Middle frontal gyrus (tissue), 1 donor: Measurements from ENCODE around the gene TMEM272.

ENCODE experiments used
- DNase-seq: peaks from one replicate; pipeline ENCODE4 v3.0.0-alpha.2; 2015; ENCODE audit warnings: low spot score; ENCODE audit errors: extremely low spot score

Gene TMEM272

GRCh38 chr13:51805925-51806324 is 39.1 kb downstream of the TMEM272 start:
- no peak for DNase-seq

DNA sequence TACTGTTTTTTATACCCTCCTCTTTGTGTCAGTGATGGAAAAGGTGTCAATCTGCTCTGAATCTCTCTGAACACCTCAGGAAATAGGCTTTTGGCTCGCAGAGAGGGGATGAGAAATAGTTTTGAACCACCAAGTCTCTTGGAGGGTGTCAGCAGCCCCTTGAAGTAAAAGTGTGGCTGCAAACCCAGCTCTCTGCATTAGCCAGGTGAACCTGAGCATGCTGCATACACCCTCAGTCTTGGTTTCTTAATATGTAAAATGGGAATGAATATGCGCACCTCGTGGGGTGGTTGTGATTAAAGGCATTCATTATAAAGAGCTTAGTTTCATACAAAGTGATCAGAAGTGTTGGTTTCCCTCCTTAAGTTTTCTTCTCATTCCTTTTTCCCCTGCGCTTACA is 39.7 kb downstream of the TMEM272 start:
- no peak for DNase-seq

- DNase-seq: no peak
Measured at GRCh38 chr13:51804295-51805172, 40.4 kb downstream of the TMEM272 start.

GRCh38 chr13:51803422-51804294 is 41.3 kb downstream of the TMEM272 start, which contains the start of gene DHRS12:
TSS of gene DHRS12 (minus strand) at chr13:51804163. CDS start at chr13:51799659, 4,504 bp downstream.
- peak; percentile 83 for DNase-seq

GRCh38 chr13:51802631-51803418 is 42.2 kb downstream of the TMEM272 start:
- DNase-seq: no peak

GRCh38 chr13:51801631-51802099 is 43.3 kb downstream of the TMEM272 start:
- DNase-seq: peak; percentile 28

DNA sequence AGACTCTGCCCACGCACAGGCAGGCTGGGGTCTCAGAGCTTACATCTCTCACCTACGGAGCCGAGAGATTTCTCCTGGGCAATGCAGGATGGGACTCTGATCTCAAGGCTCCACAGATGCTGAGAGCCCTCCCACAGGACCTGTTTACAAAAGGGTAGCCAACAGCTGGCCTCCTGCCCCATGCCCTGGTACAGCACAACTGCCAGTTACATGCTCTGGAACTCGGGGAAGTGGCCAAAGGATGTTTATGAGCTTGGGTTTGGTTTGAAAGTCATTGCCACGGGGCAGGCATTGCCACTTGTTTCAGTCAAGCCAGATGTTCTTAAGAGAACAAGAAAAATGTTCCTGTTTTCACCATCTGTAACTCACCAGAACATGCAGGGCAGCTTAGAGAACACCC is 44.5 kb downstream of the TMEM272 start:
- no peak for DNase-seq

DNA sequence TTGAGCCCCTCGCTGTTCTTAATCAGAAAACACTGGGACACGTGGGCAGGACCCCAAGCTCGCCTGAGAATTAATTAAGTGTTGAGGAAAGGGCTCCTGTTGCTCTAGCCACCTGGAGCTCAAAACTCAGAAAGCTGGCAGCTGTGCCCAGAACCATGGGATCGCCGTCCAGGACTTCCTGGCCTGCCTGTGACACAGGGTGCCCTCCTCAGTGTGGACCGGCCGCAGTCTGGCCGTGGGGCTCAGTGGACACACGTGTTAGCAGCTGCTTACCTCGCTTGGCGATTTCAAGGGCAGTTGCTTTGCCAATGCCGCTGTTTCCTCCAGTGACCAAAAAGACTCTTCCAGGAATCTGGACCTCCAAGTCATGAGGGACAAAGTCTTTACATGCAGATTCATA is 45.7 kb downstream of the TMEM272 start:
- no peak for DNase-seq

GRCh38 chr13:51797664-51798488 is 47.1 kb downstream of the TMEM272 start:
- DNase-seq: no peak

DNA sequence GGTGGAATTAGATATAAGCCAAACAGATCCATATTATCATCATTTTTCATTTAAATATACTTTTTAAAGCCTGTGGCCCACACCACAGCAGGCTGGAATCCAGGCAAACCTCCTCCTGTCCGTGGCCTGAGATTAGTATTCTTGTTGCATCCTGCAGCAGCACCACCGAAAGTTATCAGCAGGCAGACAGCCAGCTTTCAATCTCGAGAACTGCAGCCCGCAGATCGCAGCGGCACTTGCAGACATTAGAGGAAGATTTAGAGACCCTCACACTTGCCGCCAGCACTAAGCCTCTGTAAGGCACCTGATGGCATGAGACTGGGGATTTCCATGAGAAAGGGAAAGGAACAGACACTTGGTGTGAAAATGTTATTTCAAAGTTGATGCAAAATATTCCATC is 48.4 kb downstream of the TMEM272 start:
- no peak for DNase-seq

GRCh38 chr13:51795419-51795818 is 49.6 kb downstream of the TMEM272 start:
- DNase-seq: no peak

DNA sequence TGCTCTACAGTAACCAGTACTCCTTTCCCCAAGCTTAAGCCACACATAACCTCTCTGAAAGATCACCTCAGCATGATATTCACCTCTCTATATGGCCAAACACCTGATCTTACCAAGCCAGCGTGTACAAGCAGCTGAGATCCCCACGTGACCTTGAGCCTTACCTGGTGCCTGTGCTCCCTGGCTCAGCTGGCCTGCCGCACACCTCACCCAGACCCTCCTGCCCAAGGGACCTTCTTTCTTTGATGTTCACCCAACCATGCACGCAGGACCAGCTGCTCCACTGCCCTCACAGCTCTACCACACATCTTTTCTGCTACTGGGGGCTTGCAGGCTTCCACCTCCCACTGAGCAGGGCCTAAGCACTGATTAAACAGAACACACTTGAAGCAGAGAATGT is 50.0 kb downstream of the TMEM272 start:
- DNase-seq: no peak

- DNase-seq: no peak
Measured at GRCh38 chr13:51793570-51794271, 51.3 kb downstream of the TMEM272 start.

DNA sequence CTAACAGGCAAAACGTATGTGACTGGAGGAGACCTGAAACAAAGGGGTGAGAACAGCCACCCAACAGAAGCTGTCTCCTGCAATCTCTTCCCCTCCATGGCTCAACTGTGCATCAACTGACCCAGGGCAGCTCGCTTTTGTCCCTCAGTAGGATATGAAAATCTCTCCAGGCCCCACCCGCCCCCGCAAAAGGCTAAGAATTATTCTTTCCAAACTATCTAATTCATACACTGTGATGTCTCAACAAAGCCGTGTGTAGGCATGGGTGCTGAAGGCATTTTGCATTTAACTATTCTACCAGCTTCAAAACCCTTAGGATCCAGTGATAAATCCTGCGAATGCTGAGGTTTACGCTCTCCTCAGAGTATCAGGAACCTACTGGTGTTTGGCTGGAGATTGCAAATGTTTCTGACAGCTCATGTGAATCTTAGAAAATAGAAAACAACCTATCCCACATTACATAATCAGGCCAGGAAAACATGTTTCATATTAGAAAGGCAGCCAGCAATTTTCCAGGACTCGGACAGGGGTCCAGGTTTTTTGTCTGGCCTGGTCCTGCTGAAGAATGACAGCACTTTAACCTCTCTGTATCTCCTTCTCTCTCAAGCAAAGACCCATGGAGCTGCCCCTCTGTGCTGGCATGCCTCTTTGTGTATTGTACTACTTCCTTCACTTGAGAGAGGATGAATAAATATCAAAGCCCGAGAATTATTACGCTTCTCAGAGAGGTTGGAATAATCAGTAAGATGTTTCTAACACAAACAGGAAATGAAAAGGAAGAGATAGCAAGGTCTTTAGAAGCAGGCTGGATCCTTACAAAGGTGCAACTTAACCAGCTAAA is 58.3 kb downstream of the TMEM272 start:
- no peak for DNase-seq

DNA sequence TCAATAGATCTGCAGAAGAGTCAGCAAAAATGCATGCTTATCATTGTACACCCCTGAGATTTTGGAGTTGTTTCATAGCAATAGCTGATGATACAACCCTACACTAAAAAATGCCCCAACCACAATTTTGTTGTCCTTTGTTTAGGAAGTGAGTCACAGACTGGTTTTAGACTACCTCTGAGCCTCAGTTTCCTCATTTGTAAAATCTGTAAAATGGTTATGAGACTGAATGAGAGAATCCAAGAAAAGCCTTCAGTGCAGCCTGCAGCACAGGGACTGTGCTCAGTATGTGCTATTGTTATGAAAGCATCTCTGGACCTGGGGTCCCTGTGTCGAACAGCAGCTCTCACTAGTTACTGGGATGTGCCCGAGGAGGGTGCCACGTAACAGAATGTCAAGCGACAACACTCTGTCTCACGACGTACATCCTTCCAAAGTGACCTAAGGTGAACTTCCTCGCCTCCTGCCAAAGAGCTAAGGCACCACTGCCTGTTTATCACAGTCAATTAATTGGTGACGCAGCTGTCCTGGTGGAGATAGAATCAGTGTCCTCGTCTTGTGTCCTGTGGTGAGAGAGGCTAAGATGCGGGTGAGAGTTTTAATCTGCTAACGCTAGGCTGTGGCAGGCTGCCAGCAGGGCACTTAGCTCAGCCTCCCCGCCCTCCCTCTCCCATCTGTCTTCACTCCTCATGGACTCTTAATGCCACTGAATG is 59.1 kb downstream of the TMEM272 start:
- no peak for DNase-seq

DNA sequence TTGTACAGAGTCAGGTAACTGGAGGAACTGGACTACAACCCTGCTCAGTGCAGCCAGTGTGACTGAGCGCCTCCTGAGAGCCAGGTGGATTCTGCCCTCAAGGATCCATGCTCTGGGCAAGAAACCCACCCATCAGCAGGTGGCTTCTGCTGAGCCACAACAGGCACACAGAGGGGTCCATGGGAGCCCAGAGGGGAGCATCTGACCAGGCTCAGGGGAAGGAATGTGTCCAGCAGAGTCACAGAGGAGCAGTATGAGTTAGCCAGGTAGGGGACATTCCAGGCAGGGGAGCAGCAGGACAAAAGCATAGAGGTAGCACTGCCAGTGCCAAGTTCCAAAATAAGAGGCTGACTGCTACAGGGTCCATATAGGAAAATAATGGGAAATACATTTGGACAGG is 60.9 kb downstream of the TMEM272 start:
- DNase-seq: no peak

DNA sequence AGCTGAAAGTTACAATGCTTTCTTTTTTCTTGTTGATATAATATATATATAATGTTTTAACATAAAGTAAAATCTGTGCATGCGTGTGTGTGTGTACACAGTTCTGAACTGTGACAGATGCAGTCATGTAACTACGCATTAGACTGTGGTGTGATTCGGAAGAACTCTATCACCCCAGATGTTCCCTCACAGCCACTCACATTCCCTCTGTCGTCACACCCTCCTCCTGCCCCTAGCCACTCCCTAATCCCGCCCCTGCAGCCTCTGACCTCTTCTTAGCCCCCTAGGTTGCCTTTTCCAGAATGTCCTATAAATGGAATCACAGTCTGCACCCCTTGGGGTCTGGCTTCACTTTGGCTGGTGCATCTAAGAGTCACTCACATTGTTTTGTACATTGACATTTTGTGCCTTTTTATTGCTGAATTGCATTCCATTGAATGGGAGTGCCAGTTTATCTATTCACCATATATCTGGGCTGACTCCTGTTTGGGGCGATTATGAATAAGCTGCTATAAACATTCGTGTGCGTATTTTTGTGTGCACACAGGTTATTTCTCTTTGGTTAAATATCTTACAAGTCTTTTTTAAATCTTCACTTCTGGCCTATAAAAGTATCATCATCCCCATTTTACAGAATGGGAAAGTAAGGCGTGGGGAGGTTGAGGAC is 61.4 kb downstream of the TMEM272 start:
- no peak for DNase-seq
